ENCODE data around the gene DAAM1. TPM values are rescaled to one million over a fixed set of nuclear protein-coding genes. Genes with fewer than 3 reads are reported as not detected.

DAAM1 gene
- total RNA-seq: 10 to 100 TPM in 1 of 2 experiments, 1 to 10 TPM in 1; 8.3 to 10.5 TPM

DNA sequence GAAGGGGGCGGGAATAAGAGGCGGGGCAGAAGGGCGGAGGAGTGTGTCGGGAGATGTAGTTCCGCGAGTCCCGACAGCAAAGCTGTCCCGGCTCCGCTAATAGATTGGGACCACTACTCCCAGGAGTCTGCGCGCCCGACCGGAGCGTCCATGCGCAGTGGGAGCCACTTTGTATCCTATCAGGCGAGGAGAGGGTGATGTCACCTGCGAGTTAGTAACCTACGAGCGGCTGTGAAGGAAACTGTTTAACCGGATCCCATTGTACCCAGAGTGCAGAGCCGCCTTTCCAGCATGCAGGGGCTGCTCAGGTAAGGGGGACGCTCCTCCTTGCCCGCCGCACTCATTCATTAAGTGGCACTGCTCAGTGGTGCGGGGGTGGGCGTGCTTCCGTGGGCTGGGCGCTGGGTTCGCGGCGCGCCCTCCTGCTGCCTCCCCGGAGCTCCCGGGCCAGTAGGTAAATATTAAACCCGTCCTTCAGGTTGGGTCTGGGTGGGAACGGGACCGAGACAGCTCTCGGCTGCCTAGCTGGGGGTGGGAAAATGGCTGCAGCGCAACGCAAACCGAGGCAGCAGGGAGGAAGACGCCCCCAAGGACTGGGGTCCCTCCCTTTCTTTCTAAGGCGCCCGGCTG lies at the start of gene DAAM1:
Gene DAAM1, plus strand, starts transcription at position 207 of the 630 bp plus-strand sequence. CDS start 74,811 bp downstream, outside the sequence.
- POLR2A ChIA-PET: interaction anchor here (0.7 to 3.3 kb wide), 6 partner anchors 98 to 944 kb away, joined by 3 to 16 read pairs (median 3); partner anchors contain the start of genes GPR135, JKAMP, L3HYPDH and PSMA3

DNA sequence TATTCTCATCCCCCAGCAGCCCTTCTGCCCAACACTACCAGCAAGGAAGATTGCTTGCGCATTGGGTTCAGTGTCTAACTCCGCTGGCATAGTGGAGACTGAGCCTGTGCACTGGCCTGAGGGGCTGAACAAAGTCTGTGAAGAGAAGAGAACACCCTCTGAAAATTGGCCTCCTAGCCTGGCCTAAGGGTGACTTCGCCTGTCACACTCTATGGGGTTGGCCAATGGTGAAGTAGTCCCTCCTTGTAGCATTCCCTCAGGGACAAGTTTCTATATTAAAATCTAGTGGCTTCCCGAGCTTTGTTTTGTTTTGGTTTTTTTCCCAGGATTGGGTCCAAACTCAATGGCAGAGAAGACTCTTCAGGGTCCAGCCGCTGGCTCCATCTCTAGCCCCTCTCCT lies 49.1 kb upstream of the DAAM1 start:
- H3K36me3 Mint-ChIP-seq: no peaks in the 10 kb centered on the region
- no peak for DNase-seq
- H3K27me3 Mint-ChIP-seq: peaks cover 1% of the 10 kb centered on the region
- intact Hi-C loops (cut with micrococcal nuclease): no loop called here
- ChIA-PET POLR2A (no interaction called here), CTCF (no interaction called here)
- no peaks in the 10 kb centered on the region for H3K9me3 Mint-ChIP-seq
- H3K4me1 Mint-ChIP-seq (ENCODE audit: low read depth): no peaks in the 10 kb centered on the region
- H3K27ac Mint-ChIP-seq: no peak overlapping the region
- H3K4me3 Mint-ChIP-seq: no peak overlapping the region

More for the DNA sequence above, at the start of gene DAAM1:
- Mint-ChIP-seq H3K4me3 (peak within 1 kb of the TSS; percentile 93), H3K36me3 (no peaks in the 10 kb centered on the region), H3K27ac (peak within 1 kb of the TSS; percentile 72), H3K27me3 (peaks cover 7% of the 10 kb centered on the region), H3K9me3 (no peaks in the 10 kb centered on the region), H3K4me1 (ENCODE audit: low read depth) (peaks cover 6% of the 10 kb centered on the region)
- DNase-seq: peak; percentile 97
- intact Hi-C loops (cut with micrococcal nuclease): loop anchor here (1.0 to 10.0 kb wide), 7 partner anchors 86 to 1060 kb away; partner anchors contain the start of genes GPR135, JKAMP, L3HYPDH and PPM1A
- CTCF ChIA-PET: interaction anchor here (1.1 kb wide), 2 partner anchors 60 to 295 kb away, joined by 3 to 6 read pairs; partner anchors contain the start of genes JKAMP and L3HYPDH

GRCh38 chr14:59140106-59140843 lies 48.2 kb upstream of the DAAM1 start:
- intact Hi-C loops (cut with micrococcal nuclease): no loop called here

GRCh38 chr14:59146484-59146883 lies 42.0 kb upstream of the DAAM1 start:
- H3K27ac Mint-ChIP-seq: no peak overlapping the region
- no peaks in the 10 kb centered on the region for H3K27me3 Mint-ChIP-seq
- no peak for DNase-seq
- H3K4me3 Mint-ChIP-seq: no peak overlapping the region
- CTCF ChIA-PET: interaction anchor here (1.1 kb wide), 1 partner anchor 297 kb away, joined by 3 read pairs; no protein-coding TSS in a partner anchor
- no peaks in the 10 kb centered on the region for H3K9me3 Mint-ChIP-seq
- POLR2A ChIA-PET: no interaction called here
- intact Hi-C loops (cut with micrococcal nuclease): no loop called here
- no peaks in the 10 kb centered on the region for H3K4me1 Mint-ChIP-seq (ENCODE audit: low read depth)
- no peaks in the 10 kb centered on the region for H3K36me3 Mint-ChIP-seq

More at GRCh38 chr14:59140106-59140843, 48.2 kb upstream of the DAAM1 start:
- H3K4me1 Mint-ChIP-seq (ENCODE audit: low read depth): no peaks in the 10 kb centered on the region
- H3K4me3 Mint-ChIP-seq: no peak overlapping the region
- no peak overlapping the region for H3K27ac Mint-ChIP-seq
- ChIA-PET POLR2A (no interaction called here), CTCF (no interaction called here)
- H3K36me3 Mint-ChIP-seq: no peaks in the 10 kb centered on the region
- DNase-seq: no peak
- no peaks in the 10 kb centered on the region for H3K9me3 Mint-ChIP-seq
- peaks cover 1% of the 10 kb centered on the region for H3K27me3 Mint-ChIP-seq

- Mint-ChIP-seq H3K27me3 (no peaks in the 10 kb centered on the region), H3K27ac (no peak overlapping the region), H3K4me3 (no peak overlapping the region), H3K4me1 (ENCODE audit: low read depth) (no peaks in the 10 kb centered on the region), H3K36me3 (no peaks in the 10 kb centered on the region), H3K9me3 (no peaks in the 10 kb centered on the region)
- intact Hi-C loops (cut with micrococcal nuclease): no loop called here
- no peak for DNase-seq
- POLR2A ChIA-PET: no interaction called here
- CTCF ChIA-PET: interaction anchor here (0.9 to 1.1 kb wide), 2 partner anchors 297 to 429 kb away, joined by 3 read pairs; partner anchors contain the start of gene CCDC175
These were observed 41.5 kb upstream of the DAAM1 start for GRCh38 chr14:59147007-59147406.

- ChIA-PET POLR2A (no interaction called here), CTCF (no interaction called here)
- intact Hi-C loops (cut with micrococcal nuclease): no loop called here
- H3K4me3 Mint-ChIP-seq: no peak overlapping the region
- peaks cover under 1% of the 10 kb centered on the region for H3K4me1 Mint-ChIP-seq (ENCODE audit: low read depth)
- H3K27me3 Mint-ChIP-seq: no peaks in the 10 kb centered on the region
- no peaks in the 10 kb centered on the region for H3K9me3 Mint-ChIP-seq
- H3K36me3 Mint-ChIP-seq: no peaks in the 10 kb centered on the region
- DNase-seq: no peak
- H3K27ac Mint-ChIP-seq: no peak overlapping the region
These were observed 40.0 kb upstream of the DAAM1 start for GRCh38 chr14:59148334-59148900.

DNA sequence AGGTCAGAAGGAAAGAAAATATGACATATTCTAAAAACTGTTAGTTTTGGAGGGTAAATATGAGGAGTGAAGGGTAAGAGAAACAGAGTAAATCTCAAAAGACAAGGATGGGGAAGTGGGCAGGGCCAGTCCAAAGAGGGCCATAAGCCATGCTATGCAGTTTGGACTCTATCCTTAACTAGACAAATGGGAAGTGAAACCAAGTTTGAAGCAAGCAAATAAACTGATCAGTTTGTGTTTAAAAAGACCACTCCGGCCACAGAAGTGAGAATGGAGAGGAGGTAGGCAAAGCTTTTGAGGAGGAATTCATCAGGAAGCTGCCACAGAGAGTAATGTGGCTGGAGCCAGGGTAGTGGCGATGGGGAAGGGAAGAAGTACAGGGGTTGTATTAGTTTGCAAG lies 37.5 kb upstream of the DAAM1 start:
- no peaks in the 10 kb centered on the region for H3K27me3 Mint-ChIP-seq
- H3K27ac Mint-ChIP-seq: no peak overlapping the region
- no peaks in the 10 kb centered on the region for H3K9me3 Mint-ChIP-seq
- intact Hi-C loops (cut with micrococcal nuclease): no loop called here
- H3K4me3 Mint-ChIP-seq: no peak overlapping the region
- H3K36me3 Mint-ChIP-seq: no peaks in the 10 kb centered on the region
- no peak for DNase-seq
- H3K4me1 Mint-ChIP-seq (ENCODE audit: low read depth): peaks cover 17% of the 10 kb centered on the region
- CTCF ChIA-PET: no interaction called here
- POLR2A ChIA-PET: no interaction called here

DNA sequence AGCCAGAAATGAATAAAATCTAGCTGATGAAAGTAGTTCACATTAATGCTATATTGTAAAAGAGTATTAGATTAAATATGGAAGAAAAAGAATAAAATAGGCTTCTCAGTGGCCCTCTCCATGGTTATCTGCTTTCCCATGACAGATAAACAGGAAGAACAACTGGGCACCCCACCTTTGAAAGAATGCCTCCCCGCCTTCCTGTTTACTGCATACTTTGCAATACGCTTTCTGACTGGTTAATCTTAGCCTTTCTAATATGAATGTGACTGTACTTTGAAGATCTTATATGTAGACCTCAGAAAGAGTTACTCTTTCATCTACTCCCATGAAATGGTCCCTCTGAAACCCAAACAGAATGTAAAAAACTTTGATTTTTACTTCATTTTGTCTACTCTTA lies 34.1 kb upstream of the DAAM1 start:
- intact Hi-C loops (cut with micrococcal nuclease): no loop called here
- no peak for DNase-seq
- H3K4me3 Mint-ChIP-seq: no peak overlapping the region
- H3K27me3 Mint-ChIP-seq: no peaks in the 10 kb centered on the region
- H3K36me3 Mint-ChIP-seq: no peaks in the 10 kb centered on the region
- no peak overlapping the region for H3K27ac Mint-ChIP-seq
- peaks cover 4% of the 10 kb centered on the region for H3K9me3 Mint-ChIP-seq
- H3K4me1 Mint-ChIP-seq (ENCODE audit: low read depth): peaks cover 17% of the 10 kb centered on the region
- ChIA-PET POLR2A (no interaction called here), CTCF (no interaction called here)

DNA sequence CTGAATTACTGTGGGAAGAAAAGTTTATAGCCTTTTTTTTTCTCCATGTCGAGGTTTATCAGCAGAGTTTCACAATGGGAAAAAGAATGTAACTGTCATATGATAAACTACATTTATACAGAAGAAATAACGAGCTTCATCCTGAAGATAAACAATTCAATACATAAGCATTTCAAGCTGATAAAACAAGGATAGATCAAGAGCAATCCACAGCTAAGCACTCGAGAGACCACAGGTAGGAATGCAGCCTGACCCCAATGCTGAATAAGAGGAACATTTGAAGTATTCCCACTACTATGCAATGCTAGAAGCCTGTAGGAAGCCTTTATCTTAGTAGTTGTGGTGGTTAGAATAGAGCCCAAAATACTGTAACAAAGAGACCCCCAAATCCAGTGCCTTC lies 32.6 kb upstream of the DAAM1 start:
- DNase-seq: no peak
- H3K4me3 Mint-ChIP-seq: no peak overlapping the region
- ChIA-PET POLR2A (no interaction called here), CTCF (no interaction called here)
- no peaks in the 10 kb centered on the region for H3K36me3 Mint-ChIP-seq
- intact Hi-C loops (cut with micrococcal nuclease): no loop called here
- peaks cover 17% of the 10 kb centered on the region for H3K4me1 Mint-ChIP-seq (ENCODE audit: low read depth)
- peaks cover 2% of the 10 kb centered on the region for H3K27me3 Mint-ChIP-seq
- no peak overlapping the region for H3K27ac Mint-ChIP-seq
- peaks cover 4% of the 10 kb centered on the region for H3K9me3 Mint-ChIP-seq

- Mint-ChIP-seq H3K4me1 (ENCODE audit: low read depth) (peaks cover 22% of the 10 kb centered on the region), H3K27me3 (peaks cover 5% of the 10 kb centered on the region), H3K27ac (no peak overlapping the region), H3K4me3 (no peak overlapping the region), H3K9me3 (peaks cover 4% of the 10 kb centered on the region), H3K36me3 (no peaks in the 10 kb centered on the region)
- intact Hi-C loops (cut with micrococcal nuclease): no loop called here
- CTCF ChIA-PET: no interaction called here
- DNase-seq: no peak
- POLR2A ChIA-PET: no interaction called here
These were observed 29.3 kb upstream of the DAAM1 start for GRCh38 chr14:59159169-59159568.

DNA sequence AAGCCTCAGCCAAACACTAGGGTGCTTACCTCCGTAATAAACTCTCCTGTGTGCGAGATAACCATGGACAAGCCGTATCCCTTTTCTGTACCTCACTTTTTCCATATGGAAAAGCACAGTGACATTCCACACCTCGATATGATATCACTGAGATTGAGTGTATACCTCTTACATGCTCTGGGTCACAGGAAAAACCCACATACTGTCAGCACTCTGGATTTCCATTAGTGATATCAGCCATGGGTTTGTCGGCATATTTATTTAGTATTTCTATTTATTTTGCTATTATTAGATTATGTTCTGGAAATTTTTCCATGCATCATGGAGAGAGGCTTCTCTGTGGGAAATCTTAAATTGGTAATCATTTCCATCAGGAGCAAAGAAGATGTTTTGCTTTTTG lies 28.0 kb upstream of the DAAM1 start:
- no peak for DNase-seq
- peaks cover 9% of the 10 kb centered on the region for H3K27me3 Mint-ChIP-seq
- peaks cover 4% of the 10 kb centered on the region for H3K9me3 Mint-ChIP-seq
- CTCF ChIA-PET: no interaction called here
- intact Hi-C loops (cut with micrococcal nuclease): no loop called here
- no peak overlapping the region for H3K27ac Mint-ChIP-seq
- POLR2A ChIA-PET: no interaction called here
- H3K4me1 Mint-ChIP-seq (ENCODE audit: low read depth): peaks cover 14% of the 10 kb centered on the region
- no peak overlapping the region for H3K4me3 Mint-ChIP-seq
- H3K36me3 Mint-ChIP-seq: no peaks in the 10 kb centered on the region

DNA sequence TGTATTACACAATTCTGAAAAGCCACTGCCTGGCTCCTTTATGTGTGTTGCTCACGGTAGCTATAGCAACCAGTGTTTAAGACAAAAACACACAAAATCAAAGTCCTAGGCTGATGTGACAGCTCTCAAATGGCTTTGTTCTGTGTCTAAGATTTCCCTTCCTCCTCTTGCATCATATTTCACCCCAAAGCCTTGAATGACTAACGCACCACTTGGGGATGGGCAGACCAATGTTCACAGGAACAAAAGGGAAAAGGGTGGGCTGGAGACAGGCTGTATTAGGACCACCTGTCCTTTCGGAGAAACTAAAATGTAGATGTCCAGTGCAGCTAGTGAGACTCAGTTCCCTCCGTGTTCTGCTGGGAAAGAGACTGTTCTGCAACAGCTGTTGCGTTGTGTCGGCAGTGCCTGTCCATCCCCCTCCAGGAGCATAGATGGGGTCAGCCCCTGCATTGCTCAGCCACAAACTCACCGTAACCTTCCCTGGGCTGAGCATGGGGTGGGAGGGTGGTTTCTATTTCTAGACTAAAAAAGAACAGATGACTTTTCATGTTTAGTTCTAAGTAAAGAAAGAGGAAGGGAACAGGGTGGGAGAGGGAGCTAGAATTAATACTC lies 26.8 kb upstream of the DAAM1 start:
- H3K27ac Mint-ChIP-seq: no peak overlapping the region

More for the DNA sequence above, 26.8 kb upstream of the DAAM1 start:
- intact Hi-C loops (cut with micrococcal nuclease): no loop called here
- Mint-ChIP-seq H3K27me3 (peaks cover 9% of the 10 kb centered on the region), H3K4me1 (ENCODE audit: low read depth) (peaks cover 10% of the 10 kb centered on the region), H3K36me3 (no peaks in the 10 kb centered on the region), H3K9me3 (peaks cover 4% of the 10 kb centered on the region), H3K4me3 (no peak overlapping the region)
- POLR2A ChIA-PET: no interaction called here
- DNase-seq: peak; percentile 10
- CTCF ChIA-PET: no interaction called here
